ENCODE measurements around the gene SMC5.

GRCh38 chr9:70258692-70259511 lies at the start of gene SMC5:
- TF ChIP-seq POLR2A (IDR thresholded peaks at IDR 0.05) (peak; percentile 93 to 99), CTCF (IDR thresholded peaks at IDR 0.05) (peak in 3 of 5 experiments; percentile 7 to 51 (median 26)), EP300 (IDR thresholded peaks at IDR 0.05) (peak; percentile 8 to 98)
